H1 (cell line): ENCODE measurements around the gene LINGO4. TPM values are rescaled to one million over a fixed set of nuclear protein-coding genes. Genes with fewer than 3 reads are reported as not detected.

Experiments
- CTCF ChIA-PET: fragments of 300-600 bp; sonication (Branson Sonifier 250); formaldehyde crosslinking; loops from one replicate; lab custom pipeline; 2021; ENCODE audit not compliant: partially characterized antibody; lab: Charles Lee
- POLR2A ChIA-PET: fragments of 300-600 bp; sonication (Branson Sonifier 250); formaldehyde crosslinking; loops from one replicate; lab custom pipeline; 2021; ENCODE audit warnings: inconsistent platforms; ENCODE audit not compliant: partially characterized antibody; lab: Charles Lee
- DNase-seq, 2 experiments: peaks; one replicate each; pipeline versions ENCODE4 v3.0.0 to v3.0.0-alpha.2; 2010 to 2022; ENCODE audit warnings: low spot score in 2 of 2, low read depth in 1 of 2, mixed read lengths in 1 of 2
- FAIRE-seq: peaks from 2 replicates; lab custom pipeline; 2011; peaks lifted over from hg19 to GRCh38; lab: Jason Lieb, UNC
- H2AFZ ChIP-seq: 2 replicates; pipeline ENCODE4 v1.8.1; 2012; ENCODE audit warnings: low read length, inconsistent platforms
- H2AK5ac ChIP-seq: 2 replicates; pipeline ENCODE4 v1.6.1; 2013; ENCODE audit warnings: low read depth, low read length
- H2BK120ac ChIP-seq: replicated peaks from 2 replicates; pipeline ENCODE3; 2013; ENCODE audit warnings: low read depth, low read length, inconsistent platforms
- H2BK12ac ChIP-seq: 2 replicates; pipeline ENCODE4 v1.6.1; 2013; ENCODE audit warnings: low read depth, low read length
- H2BK15ac ChIP-seq: 2 replicates; pipeline ENCODE4 v1.6.1; 2013; ENCODE audit warnings: low read length
- H2BK20ac ChIP-seq: 2 replicates; pipeline ENCODE4 v1.6.1; 2013; ENCODE audit warnings: low read length
- H2BK5ac ChIP-seq: 2 replicates; pipeline ENCODE4 v1.6.1; 2013; ENCODE audit warnings: low read depth, low read length
- H3K14ac ChIP-seq: 2 replicates; pipeline ENCODE4 v1.6.1; 2013; ENCODE audit warnings: inconsistent platforms; ENCODE audit not compliant: insufficient read length
- H3K18ac ChIP-seq: 2 replicates; pipeline ENCODE4 v1.6.1; 2013; ENCODE audit warnings: low read length; ENCODE audit errors: extremely low read depth
- H3K23ac ChIP-seq: 2 replicates; pipeline ENCODE4 v1.6.1; 2013; ENCODE audit warnings: inconsistent platforms; ENCODE audit not compliant: insufficient read length
- H3K23me2 ChIP-seq: 2 replicates; pipeline ENCODE4 v1.6.1; 2013; ENCODE audit warnings: low read depth, low read length
- H3K27ac ChIP-seq: 2 replicates; pipeline ENCODE4 v1.6.1; 2011; ENCODE audit warnings: low read depth, low read length, inconsistent platforms
- H3K27me3 ChIP-seq, 4 experiments: replicated peaks in 1 of 4; 1 replicate in 1 of 4; 2 replicates in 3 of 4; pipeline versions ENCODE4 v1.6.1 to v1.8.1; 2011 to 2013; ENCODE audit warnings: low read length in 3 of 4, mild to moderate bottlenecking in 3 of 4, inconsistent platforms in 2 of 4, mixed read lengths in 2 of 4, moderate library complexity in 1 of 4; ENCODE audit not compliant: control insufficient read depth in 3 of 4, insufficient read depth in 3 of 4; ENCODE audit errors: extremely low read depth in 1 of 4
- H3K36me3 ChIP-seq, 4 experiments: 2 replicates each; pipeline versions ENCODE4 v1.6.1 to v1.8.1; 2011 to 2013; ENCODE audit warnings: mild to moderate bottlenecking in 4 of 4, low read length in 3 of 4, moderate library complexity in 2 of 4, control low read depth in 1 of 4, inconsistent platforms in 1 of 4; ENCODE audit not compliant: insufficient read depth in 4 of 4, control insufficient read depth in 2 of 4
- H3K4ac ChIP-seq: replicated peaks from 2 replicates; pipeline ENCODE3; 2013; ENCODE audit warnings: low read length, low read depth, mixed read lengths, inconsistent platforms; ENCODE audit not compliant: insufficient read length
- H3K4me1 ChIP-seq, 4 experiments: replicated peaks in 1 of 4; 1 replicate in 1 of 4; 2 replicates in 3 of 4; pipeline versions ENCODE4 v1.6.1 to v1.8.1; 2011 to 2013; ENCODE audit warnings: low read length in 3 of 4, inconsistent platforms in 2 of 4, mixed read lengths in 1 of 4; ENCODE audit not compliant: insufficient read depth in 4 of 4, control insufficient read depth in 3 of 4
- H3K4me2 ChIP-seq, 2 experiments: 2 replicates each; pipeline versions ENCODE4 v1.6.1 to v1.8.1; 2011 to 2013; ENCODE audit warnings: low read depth in 2 of 2, low read length in 2 of 2, control low read depth in 1 of 2, inconsistent platforms in 1 of 2, mild to moderate bottlenecking in 1 of 2; ENCODE audit not compliant: insufficient read depth in 1 of 2
- H3K4me3 ChIP-seq, 4 experiments: fragments of 200-600, 300-600 bp in 1 of 4; sonication (generic), shearing (Covaris generic), sonication (Bioruptor Twin) in 1 of 4; 2 replicates each; pipeline versions ENCODE4 v1.5.1 to v1.8.1; 2011 to 2016; ENCODE audit warnings: low read length in 4 of 4, low read depth in 3 of 4, control low read depth in 2 of 4, inconsistent platforms in 2 of 4, mild to moderate bottlenecking in 2 of 4, mixed read lengths in 1 of 4, moderate library complexity in 1 of 4; ENCODE audit not compliant: insufficient read depth in 2 of 4; ENCODE audit errors: extremely low read depth in 1 of 4
- H3K56ac ChIP-seq: replicated peaks from 2 replicates; pipeline ENCODE3; 2013; ENCODE audit warnings: low read depth, mild to moderate bottlenecking, mixed read lengths, low read length, inconsistent platforms; ENCODE audit not compliant: insufficient read length
- H3K79me1 ChIP-seq: 2 replicates; pipeline ENCODE4 v1.6.1; 2013; ENCODE audit warnings: low read depth, low read length, control low read depth
- H3K79me2 ChIP-seq, 2 experiments: 2 replicates each; pipeline versions ENCODE4 v1.6.1 to v1.8.1; 2012 to 2013; ENCODE audit warnings: low read length in 2 of 2, mild to moderate bottlenecking in 2 of 2, inconsistent platforms in 1 of 2; ENCODE audit not compliant: insufficient read depth in 2 of 2, control insufficient read depth in 1 of 2
- H3K9ac ChIP-seq, 4 experiments: replicated peaks in 1 of 4; 1 replicate in 1 of 4; 2 replicates in 3 of 4; pipeline versions ENCODE4 v1.6.1 to v1.8.1; 2011 to 2013; ENCODE audit warnings: low read depth in 3 of 4, low read length in 3 of 4, control low read depth in 2 of 4, mild to moderate bottlenecking in 2 of 4, moderate library complexity in 2 of 4, inconsistent platforms in 1 of 4; ENCODE audit errors: extremely low read depth in 1 of 4
- H3K9me3 ChIP-seq, 2 experiments: 2 replicates each; pipeline versions ENCODE4 v1.6.1 to v1.8.1; 2012 to 2013; ENCODE audit warnings: mild to moderate bottlenecking in 2 of 2, moderate library complexity in 2 of 2, control low read depth in 1 of 2, inconsistent platforms in 1 of 2, low read depth in 1 of 2, low read length in 1 of 2, mixed read lengths in 1 of 2; ENCODE audit not compliant: insufficient read depth in 2 of 2
- H4K20me1 ChIP-seq, 2 experiments: replicated peaks in 1 of 2; 2 replicates each; pipeline versions ENCODE3 to v1.8.1; 2011 to 2013; ENCODE audit warnings: inconsistent platforms in 2 of 2, low read length in 2 of 2, mild to moderate bottlenecking in 1 of 2; ENCODE audit not compliant: insufficient read depth in 2 of 2, control insufficient read depth in 1 of 2
- H4K5ac ChIP-seq: 2 replicates; pipeline ENCODE4 v1.6.1; 2013; ENCODE audit warnings: low read length, low read depth, mixed read lengths, inconsistent platforms; ENCODE audit not compliant: insufficient read length
- H4K8ac ChIP-seq: 2 replicates; pipeline ENCODE4 v1.8.0; 2013; ENCODE audit warnings: mild to moderate bottlenecking, moderate library complexity, low read length, inconsistent platforms; ENCODE audit not compliant: insufficient read depth; ENCODE audit errors: extremely low read depth
- H4K91ac ChIP-seq: replicated peaks from 2 replicates; pipeline ENCODE3; 2013; ENCODE audit warnings: low read length, mixed read lengths, inconsistent platforms; ENCODE audit not compliant: insufficient read length
- E2F6 ChIP-seq: IDR thresholded peaks from 2 replicates; pipeline ENCODE4 v1.6.1; 2012; ENCODE audit warnings: inconsistent platforms
- EZH2 ChIP-seq: fragments of 200-600 bp; sonication (generic); IDR thresholded peaks from 2 replicates; pipeline ENCODE4 v1.7.1; 2012; ENCODE audit warnings: low read depth, mild to moderate bottlenecking, moderate library complexity, low read length, inconsistent platforms; ENCODE audit not compliant: severe bottlenecking
- MAX ChIP-seq: IDR thresholded peaks from 2 replicates; pipeline ENCODE4 v1.6.1; 2012; ENCODE audit warnings: inconsistent platforms
- RNF2 ChIP-seq: fragments of 200-900, 300-1000 bp; sonication (generic); IDR thresholded peaks from 2 replicates; pipeline ENCODE4 v1.7.1; 2016; ENCODE audit warnings: borderline replicate concordance, low read depth, mild to moderate bottlenecking, antibody characterized with exemption, low read length; ENCODE audit not compliant: poor library complexity, severe bottlenecking; ENCODE audit errors: missing control alignments
- YY1 ChIP-seq: IDR thresholded peaks from 2 replicates; pipeline ENCODE4 v1.6.1; 2011; ENCODE audit warnings: low read depth, mild to moderate bottlenecking, low read length
- WGBS, 2 experiments: shearing (Covaris generic) in 1 of 2; methylation state at CpG; one replicate each; pipeline versions ENCODE4 v1.1.6 to v1.1.7; 2013 to 2015; ENCODE audit warnings: low lambda C conversion rate in 2 of 2, mixed read lengths in 2 of 2, inconsistent platforms in 1 of 2, low coverage in 1 of 2, missing lambda C conversion rate in 1 of 2; ENCODE audit not compliant: insufficient replicate concordance in 2 of 2, insufficient coverage in 1 of 2, insufficient read length in 1 of 2; ENCODE audit errors: extremely low coverage in 1 of 2, missing lambda C conversion rate in 1 of 2; 5-methylcytosine and 5-hydroxymethylcytosine counted together
- polyA plus RNA-seq, 7 experiments: library from polyadenylated mRNA; depleted of rRNA in 3 of 7; stranded (reverse) in 5 of 7; unstranded in 2 of 7; fragments of >200 nt in 5 of 7; fragments of 200-250 nt in 2 of 7; gene quantifications; 1 replicate in 5 of 7; 2 replicates in 1 of 7; 4 replicates in 1 of 7; pipeline versions ENCODE4 v1.2.1 to v1.2.3, GENCODE V29; 2011 to 2013; ENCODE audit warnings: missing spikeins in 2 of 7, mixed read lengths in 2 of 7
- total RNA-seq: library from RNA; stranded (reverse); fragmentation: NEBNext Ultra II Directional; extraction: Animal tissue kit (Norgen Biotek cat#: 25700); gene quantifications from 2 replicates; pipeline ENCODE4 v1.2.1, GENCODE V29; 2021

Gene LINGO4
- total and polyA plus RNA-seq, 2 of the 8 experiments (the other 6 are each of a cell fraction or from before 2014, with no cell fraction given): 0.03 TPM; not detected in 1

- Histone ChIP-seq H3K4me1 (peaks cover 4 to 17% (median 9%) of the 10 kb centered on the region in 4 experiments), H3K9me3 (no peaks in the 10 kb centered on the region), H2BK120ac (no peak overlapping the region), H3K79me1 (no peaks in the 10 kb centered on the region), H2BK15ac (no peak overlapping the region), H4K20me1 (no peaks in the 10 kb centered on the region), H3K36me3 (no peaks in the 10 kb centered on the region), H3K4me3 (peak overlapping the region; percentile 43 to 69 (median 54)), H2BK5ac (no peak overlapping the region), H3K18ac (no peak overlapping the region; the same call in 1 of the 2 replicates), H3K23me2 (peaks cover 23% of the 10 kb centered on the region), H2BK20ac (no peak overlapping the region), H4K8ac (peak overlapping the region; percentile 59; the same call in 1 of the 2 replicates), H3K4ac (no peak overlapping the region), H3K27me3 (peaks cover 10 to 24% (median 21%) of the 10 kb centered on the region in 4 experiments), H2AK5ac (no peak overlapping the region), H3K56ac (no peak overlapping the region), H2AFZ (no peak overlapping the region), H3K14ac (no peak overlapping the region), H3K9ac (peak overlapping the region in 1 of 4 experiments; percentile 18; a peak in 2 of 7 replicates), H3K27ac (no peak overlapping the region), H3K23ac (no peak overlapping the region), H2BK12ac (0 out of 2 replicates have a peak overlapping the region, but pooled peaks have one; percentile 17), H4K5ac (no peak overlapping the region), H4K91ac (no peak overlapping the region), H3K79me2 (no peaks in the 10 kb centered on the region), H3K4me2 (peak overlapping the region; percentile 77 to 93)
- no peak for FAIRE-seq
- 11% methylated on average over 15 of the region's 26 CpGs; no CpG with 5 or more reads in 1 of the 2 experiments for WGBS, 2 experiments
- TF ChIP-seq RNF2 (peak; percentile 59), YY1 (no peak), MAX (peak; percentile 86), EZH2 (peak; percentile 64), E2F6 (peak; percentile 89)
- ChIA-PET CTCF (interaction anchor here (1.2 to 2.2 kb wide), 2 partner anchors 8 to 70 kb away, joined by 3 to 7 read pairs; no protein-coding TSS in a partner anchor), POLR2A (interaction anchor here (1.1 to 5.0 kb wide), 3 partner anchors 11 to 123 kb away, joined by 3 to 19 read pairs (median 14); partner anchors contain the start of gene THEM5)
- DNase-seq: no peak
These were observed 32.6 kb upstream of the LINGO4 start for GRCh38 chr1:151837884-151838221.
